Testis (tissue), 2 donors: ENCODE data around the gene SRSF8.

Source experiments
- CTCF ChIP-seq, 3 experiments: fragments of 450-650 bp in 2 of 3; fragments of 200-600 bp in 1 of 3; sonication (generic) in 1 of 3; IDR thresholded peaks; one replicate each; pipeline ENCODE4 v1.5.1; 2016 to 2019; ENCODE audit warnings: antibody characterized with exemption in 3 of 3, mild to moderate bottlenecking in 2 of 3, moderate library complexity in 1 of 3
- POLR2A ChIP-seq: fragments of 450-650 bp; IDR thresholded peaks from one replicate; pipeline ENCODE4 v1.6.1; 2017; ENCODE audit warnings: antibody characterized with exemption, mild to moderate bottlenecking, moderate library complexity

DNA sequence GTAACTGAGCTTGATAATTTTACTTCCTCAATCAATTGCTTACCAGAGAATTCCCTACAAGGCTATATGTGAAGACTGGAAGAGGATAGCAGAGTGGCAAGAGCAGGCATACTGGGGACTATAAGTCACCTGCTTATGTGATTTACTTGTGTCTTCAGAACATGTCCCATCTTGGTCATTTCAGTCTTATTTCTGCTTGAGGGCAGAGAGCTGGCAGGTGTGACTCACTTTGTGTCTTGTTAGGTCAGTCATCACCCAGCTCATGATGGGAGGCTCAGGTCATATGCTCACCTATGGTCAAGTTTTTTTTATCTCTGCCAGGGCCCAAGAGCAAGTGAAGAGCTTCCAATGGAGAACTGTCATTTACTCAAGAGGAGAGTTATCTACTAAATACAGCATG, 6.2 kb downstream of the SRSF8 start:
- TF ChIP-seq CTCF (IDR thresholded peaks at IDR 0.05) (no peak), POLR2A (no peak)
